ENCODE measurements around the gene ARHGEF16.

ARHGEF16 gene

GRCh38 chr1:3426956-3427535, 27.4 kb upstream of the ARHGEF16 start:
- Histone ChIP-seq H3K9me3 (replicated peaks; ENCODE audit: insufficient read depth, low read length) (no peaks in the 10 kb centered on the region), H3K4me2 (ENCODE audit: low read depth, low read length) (no peak overlapping the region), H3K27ac (ENCODE audit: low read length) (no peak overlapping the region), H3F3A (ENCODE audit: insufficient read depth, low read length) (no peaks in the 10 kb centered on the region), H3K36me3 (replicated peaks; ENCODE audit: insufficient read depth, low read length) (no peaks in the 10 kb centered on the region), H4K20me1 (ENCODE audit: insufficient read depth, low read length) (no peaks in the 10 kb centered on the region), H3K4me3 (ENCODE audit: low read length) (no peak overlapping the region), H3K9ac (ENCODE audit: low read length) (no peak overlapping the region), H2AFZ (ENCODE audit: low read length) (no peak overlapping the region), H3K79me2 (ENCODE audit: low read length) (no peaks in the 10 kb centered on the region), H3K9me2 (replicated peaks; ENCODE audit: insufficient read depth, low read length) (no peaks in the 10 kb centered on the region), H3K4me1 (ENCODE audit: low read length) (no peaks in the 10 kb centered on the region), H3K27me3 (replicated peaks; ENCODE audit: insufficient read depth, low read length) (peaks cover 87% of the 10 kb centered on the region)
- DNase-seq: no peak
- TF ChIP-seq EZH2phosphoT487 (IDR thresholded peaks at IDR 0.05; ENCODE audit: low read length) (no peak), CTCF (IDR thresholded peaks at IDR 0.05; ENCODE audit: low read length) (no peak), EZH2 (optimal IDR thresholded peaks at IDR 0.05; ENCODE audit: low read depth, low read length) (no peak)

GRCh38 chr1:3427711-3428704, 26.5 kb upstream of the ARHGEF16 start:
- no peak overlapping the region for H3K4me2 ChIP-seq (ENCODE audit: low read depth, low read length)
- no peaks in the 10 kb centered on the region for H3K9me3 ChIP-seq (replicated peaks; ENCODE audit: insufficient read depth, low read length)
- H2AFZ ChIP-seq (ENCODE audit: low read length): no peak overlapping the region
- no peak overlapping the region for H3K27ac ChIP-seq (ENCODE audit: low read length)
- no peaks in the 10 kb centered on the region for H4K20me1 ChIP-seq (ENCODE audit: insufficient read depth, low read length)
- no peaks in the 10 kb centered on the region for H3F3A ChIP-seq (ENCODE audit: insufficient read depth, low read length)
- no peaks in the 10 kb centered on the region for H3K79me2 ChIP-seq (ENCODE audit: low read length)
- H3K9ac ChIP-seq (ENCODE audit: low read length): no peak overlapping the region
- H3K4me1 ChIP-seq (ENCODE audit: low read length): no peaks in the 10 kb centered on the region
- H3K4me3 ChIP-seq (ENCODE audit: low read length): no peak overlapping the region
- H3K36me3 ChIP-seq (replicated peaks; ENCODE audit: insufficient read depth, low read length): no peaks in the 10 kb centered on the region
- DNase-seq: no peak
- H3K27me3 ChIP-seq (replicated peaks; ENCODE audit: insufficient read depth, low read length): peaks cover 87% of the 10 kb centered on the region
- TF ChIP-seq EZH2 (optimal IDR thresholded peaks at IDR 0.05; ENCODE audit: low read depth, low read length) (no peak), EZH2phosphoT487 (IDR thresholded peaks at IDR 0.05; ENCODE audit: low read length) (no peak), CTCF (IDR thresholded peaks at IDR 0.05; ENCODE audit: low read length) (no peak)
- no peaks in the 10 kb centered on the region for H3K9me2 ChIP-seq (replicated peaks; ENCODE audit: insufficient read depth, low read length)

GRCh38 chr1:3428899-3429298, 25.6 kb upstream of the ARHGEF16 start:
- TF ChIP-seq EZH2 (optimal IDR thresholded peaks at IDR 0.05; ENCODE audit: low read depth, low read length) (no peak), EZH2phosphoT487 (IDR thresholded peaks at IDR 0.05; ENCODE audit: low read length) (no peak), CTCF (IDR thresholded peaks at IDR 0.05; ENCODE audit: low read length) (no peak)
- H3K9ac ChIP-seq (ENCODE audit: low read length): no peak overlapping the region
- H2AFZ ChIP-seq (ENCODE audit: low read length): no peak overlapping the region
- H3K36me3 ChIP-seq (replicated peaks; ENCODE audit: insufficient read depth, low read length): no peaks in the 10 kb centered on the region
- no peaks in the 10 kb centered on the region for H3K9me3 ChIP-seq (replicated peaks; ENCODE audit: insufficient read depth, low read length)
- no peaks in the 10 kb centered on the region for H3F3A ChIP-seq (ENCODE audit: insufficient read depth, low read length)
- H3K27me3 ChIP-seq (replicated peaks; ENCODE audit: insufficient read depth, low read length): peaks cover 86% of the 10 kb centered on the region
- no peaks in the 10 kb centered on the region for H3K9me2 ChIP-seq (replicated peaks; ENCODE audit: insufficient read depth, low read length)
- no peaks in the 10 kb centered on the region for H3K79me2 ChIP-seq (ENCODE audit: low read length)
- H3K4me3 ChIP-seq (ENCODE audit: low read length): no peak overlapping the region
- H4K20me1 ChIP-seq (ENCODE audit: insufficient read depth, low read length): no peaks in the 10 kb centered on the region
- H3K4me1 ChIP-seq (ENCODE audit: low read length): no peaks in the 10 kb centered on the region
- no peak overlapping the region for H3K27ac ChIP-seq (ENCODE audit: low read length)
- no peak for DNase-seq
- H3K4me2 ChIP-seq (ENCODE audit: low read depth, low read length): no peak overlapping the region
